Left renal pelvis (tissue), 4 donors: ENCODE measurements around the gene FBXW11. TPM values are rescaled to one million over a fixed set of nuclear protein-coding genes. Genes with fewer than 3 reads are reported as not detected.
"Not testable (repeated sequence)": the region's sequence is repeated elsewhere in the genome, so short reads cannot be mapped to it uniquely, and the experiment has no call there.

Experiments
- DNase-seq, 4 donors: peaks; one replicate each; pipeline ENCODE4 v3.0.0-alpha.2; 2013; ENCODE audit warnings: low read depth in 4 of 4, low spot score in 3 of 4
- polyA plus RNA-seq, 4 donors: library from polyadenylated mRNA; unstranded; fragments of 120-200 nt; gene quantifications; one replicate each; pipeline ENCODE4 v1.2.1, GENCODE V29; 2013; ENCODE audit not compliant: insufficient read length in 4 of 4

The FBXW11 gene
- polyA plus RNA-seq, 4 donors = 51.8 to 62.2 (median 55.3) TPM

- DNase-seq = not testable (repeated sequence)
Observed at GRCh38 chr5:171915700-171916099, 90.7 kb downstream of the FBXW11 start.

- no peak for DNase-seq
Observed at GRCh38 chr5:171914726-171915338, 91.6 kb downstream of the FBXW11 start.

GRCh38 chr5:171913987-171914273 lies 92.5 kb downstream of the FBXW11 start:
- no peak for DNase-seq

- DNase-seq = no peak
Observed at GRCh38 chr5:171911152-171911551, 95.3 kb downstream of the FBXW11 start.

GRCh38 chr5:171908638-171909037 lies 97.8 kb downstream of the FBXW11 start:
- no peak for DNase-seq

GRCh38 chr5:171907725-171908343 lies 98.6 kb downstream of the FBXW11 start:
- DNase-seq = peak; percentile 32 to 46 (median 37)

GRCh38 chr5:171906703-171907590 lies 99.5 kb downstream of the FBXW11 start:
- no peak for DNase-seq

- no peak for DNase-seq
Observed at GRCh38 chr5:171906066-171906570, 100.3 kb downstream of the FBXW11 start.

GRCh38 chr5:171904886-171905285 lies 101.6 kb downstream of the FBXW11 start:
- DNase-seq = no peak

- no peak for DNase-seq
Observed at GRCh38 chr5:171901764-171902163, 104.7 kb downstream of the FBXW11 start.

GRCh38 chr5:171899792-171900191 lies 106.6 kb downstream of the FBXW11 start:
- DNase-seq = no peak

- no peak for DNase-seq
Observed at GRCh38 chr5:171898879-171899278, 107.6 kb downstream of the FBXW11 start.

GRCh38 chr5:171898386-171898785 lies 108.1 kb downstream of the FBXW11 start:
- no peak for DNase-seq

- no peak for DNase-seq
Observed at GRCh38 chr5:171897231-171897630, 109.2 kb downstream of the FBXW11 start.

- no peak for DNase-seq
Observed at GRCh38 chr5:171895081-171895480, 111.4 kb downstream of the FBXW11 start.

- no peak for DNase-seq
Observed at GRCh38 chr5:171893290-171893886, 113.0 kb downstream of the FBXW11 start.

- DNase-seq = no peak
Observed at GRCh38 chr5:171891595-171891994, 114.8 kb downstream of the FBXW11 start.

- no peak for DNase-seq
Observed at GRCh38 chr5:171891150-171891549, 115.3 kb downstream of the FBXW11 start.

- no peak for DNase-seq
Observed at GRCh38 chr5:171888051-171888481, 118.4 kb downstream of the FBXW11 start.

- not testable (repeated sequence) for DNase-seq
Observed at GRCh38 chr5:171886037-171886436, 120.4 kb downstream of the FBXW11 start.

- no peak for DNase-seq
Observed at GRCh38 chr5:171882118-171882517, 124.3 kb downstream of the FBXW11 start.
